GM23338 (cell line): Measurements from ENCODE around the gene WWOX. TPM values are rescaled to one million over a fixed set of nuclear protein-coding genes. Genes with fewer than 3 reads are reported as not detected.

Source experiments
- ATAC-seq: fragments of 200-7000 bp; cut with Tn5 transposase; 3 replicates; pipeline ENCODE4 v1.9.1; 2020
- DNase-seq: peaks from one replicate; pipeline ENCODE4 v3.0.0-alpha.2; 2015; ENCODE audit warnings: low spot score
- H2AFZ ChIP-seq: fragments of 200-600 bp; sonication (generic); 2 replicates; pipeline ENCODE4 v1.8.0; 2016; ENCODE audit warnings: antibody characterized with exemption, mild to moderate bottlenecking, moderate library complexity
- H3F3A ChIP-seq: fragments of 200-600 bp; sonication (generic); replicated peaks from 2 replicates; pipeline ENCODE4 v1.8.0; 2017; ENCODE audit warnings: antibody characterized with exemption, mixed run types, low read depth
- H3K27ac ChIP-seq: fragments of 200-600 bp; sonication (generic); 2 replicates; pipeline ENCODE4 v1.6.1; 2016; ENCODE audit warnings: low read depth
- H3K27me3 ChIP-seq: fragments of 200-600 bp; sonication (generic); 2 replicates; pipeline ENCODE4 v1.8.0; 2016; ENCODE audit warnings: mild to moderate bottlenecking, mixed run types, moderate library complexity; ENCODE audit not compliant: insufficient read depth
- H3K36me3 ChIP-seq: fragments of 200-600 bp; sonication (generic); 2 replicates; pipeline ENCODE4 v1.8.0; 2016; ENCODE audit warnings: mild to moderate bottlenecking; ENCODE audit not compliant: insufficient read depth
- H3K4me1 ChIP-seq: fragments of 200-600 bp; sonication (generic); 2 replicates; pipeline ENCODE4 v1.8.0; 2016; ENCODE audit warnings: mild to moderate bottlenecking, moderate library complexity; ENCODE audit not compliant: insufficient read depth
- H3K4me2 ChIP-seq: fragments of 200-600 bp; sonication (generic); 2 replicates; pipeline ENCODE4 v1.7.1; 2017; ENCODE audit warnings: mixed run types
- H3K4me3 ChIP-seq: fragments of 200-600 bp; sonication (generic); 2 replicates; pipeline ENCODE4 v1.6.1; 2016; ENCODE audit warnings: mixed run types
- H3K79me2 ChIP-seq: fragments of 200-600 bp; sonication (generic); replicated peaks from 2 replicates; pipeline ENCODE4 v1.8.0; 2017; ENCODE audit warnings: mild to moderate bottlenecking; ENCODE audit not compliant: insufficient read depth
- H3K9me2 ChIP-seq: fragments of 200-600 bp; sonication (generic); 2 replicates; pipeline ENCODE4 v1.8.0; 2017; ENCODE audit not compliant: insufficient read depth
- H4K20me1 ChIP-seq: fragments of 200-600 bp; sonication (generic); replicated peaks from 2 replicates; pipeline ENCODE4 v1.8.0; 2017; ENCODE audit warnings: mild to moderate bottlenecking; ENCODE audit not compliant: insufficient read depth
- H3K27ac Mint-ChIP-seq: 2 replicates; pipeline ENCODE4 v1.8.0; 2020; ENCODE audit warnings: inconsistent platforms, mild to moderate bottlenecking, moderate library complexity, mixed read lengths
- H3K27me3 Mint-ChIP-seq: 3 replicates; pipeline ENCODE4 v1.8.0; 2022; ENCODE audit warnings: low read depth, mild to moderate bottlenecking, moderate library complexity, mixed read lengths, inconsistent platforms; ENCODE audit not compliant: insufficient read depth, poor library complexity
- H3K36me3 Mint-ChIP-seq: 3 replicates; pipeline ENCODE4 v1.8.0; 2021; ENCODE audit warnings: low read depth, mild to moderate bottlenecking, inconsistent platforms, moderate library complexity, mixed read lengths
- H3K4me1 Mint-ChIP-seq: 3 replicates; pipeline ENCODE4 v1.8.0; 2020; ENCODE audit warnings: mild to moderate bottlenecking, inconsistent platforms, mixed read lengths
- H3K4me3 Mint-ChIP-seq: 3 replicates; pipeline ENCODE4 v1.8.0; 2021; ENCODE audit warnings: moderate library complexity, mild to moderate bottlenecking, inconsistent platforms, mixed read lengths
- H3K9me3 Mint-ChIP-seq: 3 replicates; pipeline ENCODE4 v1.8.0; 2020; ENCODE audit warnings: moderate library complexity, mild to moderate bottlenecking, inconsistent platforms, mixed read lengths
- CREB1 ChIP-seq: fragments of 250-450 bp; sonication (Bioruptor Pico); IDR thresholded peaks from 2 replicates; pipeline ENCODE4 v1.5.0; 2020; ENCODE audit warnings: low read depth, mild to moderate bottlenecking, moderate library complexity
- CTCF ChIP-seq, 2 experiments: fragments of 200-600 bp in 1 of 2; sonication (generic) in 1 of 2; conservative IDR thresholded peaks; 2 replicates each; pipeline versions ENCODE4 v1.5.1 to v1.6.1; 2016 to 2017; ENCODE audit warnings: antibody characterized with exemption in 2 of 2, low read depth in 2 of 2, mild to moderate bottlenecking in 2 of 2, moderate library complexity in 1 of 2
- ETS1 ChIP-seq: IDR thresholded peaks from 2 replicates; pipeline ENCODE4 v1.6.1; 2016; ENCODE audit warnings: antibody characterized with exemption
- EZH2 ChIP-seq: fragments of 200-600 bp; sonication (generic); IDR thresholded peaks from one replicate; pipeline ENCODE4 v1.8.0; 2017; ENCODE audit warnings: antibody characterized with exemption, mild to moderate bottlenecking, low read depth; ENCODE audit not compliant: unreplicated experiment
- EZH2phosphoT487 ChIP-seq: fragments of 200-600 bp; sonication (generic); IDR thresholded peaks from one replicate; pipeline ENCODE4 v1.8.1; 2018; ENCODE audit warnings: antibody characterized with exemption; ENCODE audit not compliant: unreplicated experiment
- JUNB ChIP-seq: IDR thresholded peaks from one replicate; pipeline ENCODE4 v1.6.1; 2016; ENCODE audit warnings: antibody characterized with exemption; ENCODE audit not compliant: unreplicated experiment
- NANOG ChIP-seq: IDR thresholded peaks from 2 replicates; pipeline ENCODE4 v1.6.1; 2016; ENCODE audit warnings: antibody characterized with exemption, borderline replicate concordance
- REST ChIP-seq: IDR thresholded peaks from one replicate; pipeline ENCODE4 v1.6.1; 2018; ENCODE audit warnings: antibody characterized with exemption; ENCODE audit not compliant: unreplicated experiment
- STAT1 ChIP-seq: IDR thresholded peaks from one replicate; pipeline ENCODE4 v1.6.1; 2016; ENCODE audit warnings: antibody characterized with exemption; ENCODE audit not compliant: unreplicated experiment
- ZNF114 ChIP-seq: fragments of 250-450 bp; sonication (Bioruptor Pico); IDR thresholded peaks from 2 replicates; pipeline ENCODE4 v1.5.0; 2020; ENCODE audit warnings: mild to moderate bottlenecking, moderate library complexity
- ZNF331 ChIP-seq: fragments of 250-450 bp; sonication (Bioruptor Pico); IDR thresholded peaks from 2 replicates; pipeline ENCODE4 v1.5.0; 2020; ENCODE audit warnings: low read depth, mild to moderate bottlenecking, moderate library complexity
- polyA plus RNA-seq: library from polyadenylated mRNA; unstranded; fragments of >200 nt; fragmentation: Nextera tagmentation; extraction: Ambion mirVana; gene quantifications from 2 replicates; pipeline ENCODE4 v1.2.1, GENCODE V29; 2016
- total RNA-seq: library from RNA; depleted of rRNA; stranded (reverse); fragments of >200 nt; shearing (Covaris generic); gene quantifications from 2 replicates; pipeline ENCODE4 v1.2.3, GENCODE V29; 2014

Gene WWOX
- total and polyA plus RNA-seq, 2 experiments from 2014 or later = 10.0 to 19.3 TPM

- no peaks in the 10 kb centered on the region for H3F3A ChIP-seq
- no peaks in the 10 kb centered on the region for H3K4me1 ChIP-seq
- no peak overlapping the region for H3K4me3 ChIP-seq
- Mint-ChIP-seq H3K4me3 (no peak overlapping the region), H3K27ac (no peak overlapping the region), H3K27me3 (no peaks in the 10 kb centered on the region), H3K9me3 (no peaks in the 10 kb centered on the region), H3K36me3 (no peaks in the 10 kb centered on the region), H3K4me1 (no peaks in the 10 kb centered on the region)
- H2AFZ ChIP-seq = no peak overlapping the region
- no peak for TF ChIP-seq CREB1 (CRISPR knock-in tag)
- no peaks in the 10 kb centered on the region for H3K36me3 ChIP-seq
- H4K20me1 ChIP-seq = no peaks in the 10 kb centered on the region
- H3K9me2 ChIP-seq = no peaks in the 10 kb centered on the region
- ATAC-seq (no peak), DNase-seq (no peak)
- H3K79me2 ChIP-seq = no peaks in the 10 kb centered on the region
- no peak overlapping the region for H3K27ac ChIP-seq
- no peak overlapping the region for H3K4me2 ChIP-seq
- H3K27me3 ChIP-seq = no peaks in the 10 kb centered on the region
Measured at GRCh38 chr16:78519896-78520295, 420.4 kb downstream of the WWOX start.

- Histone ChIP-seq H2AFZ (no peak overlapping the region), H3K4me3 (no peak overlapping the region), H3K27ac (no peak overlapping the region), H4K20me1 (no peaks in the 10 kb centered on the region), H3K4me1 (no peaks in the 10 kb centered on the region), H3K27me3 (no peaks in the 10 kb centered on the region), H3K9me2 (no peaks in the 10 kb centered on the region), H3F3A (no peaks in the 10 kb centered on the region), H3K36me3 (no peaks in the 10 kb centered on the region), H3K79me2 (no peaks in the 10 kb centered on the region), H3K4me2 (no peak overlapping the region)
- Mint-ChIP-seq H3K4me3 (no peak overlapping the region), H3K9me3 (no peaks in the 10 kb centered on the region), H3K27ac (no peak overlapping the region), H3K27me3 (no peaks in the 10 kb centered on the region), H3K36me3 (no peaks in the 10 kb centered on the region), H3K4me1 (no peaks in the 10 kb centered on the region)
- ATAC-seq = no peak
- no peak for DNase-seq
- TF ChIP-seq CREB1 (CRISPR knock-in tag) (no peak), CTCF (conservative IDR thresholded peaks at IDR 0.05; ENCODE audit: low read depth in 2 of 2) (no peak), STAT1 (no peak), EZH2phosphoT487 (no peak), EZH2 (no peak), REST (no peak), NANOG (no peak), JUNB (no peak), ZNF114 (no peak), ETS1 (no peak), ZNF331 (CRISPR knock-in tag) (no peak)
Measured at GRCh38 chr16:78520470-78520869, 421.0 kb downstream of the WWOX start.
